Vagina (tissue), 2 donors: Measurements from ENCODE around the gene CD63. TPM values are rescaled to one million over a fixed set of nuclear protein-coding genes. Genes with fewer than 3 reads are reported as not detected.

Experiments
- DNase-seq, 2 donors: peaks; one replicate each; pipeline ENCODE4 v3.0.0-alpha.2; 2017; ENCODE audit errors: extremely low spot score in 2 of 2
- H3K27ac ChIP-seq: fragments of 200-600 bp; sonication (generic); one replicate; pipeline ENCODE4 v1.5.1; 2019
- H3K27me3 ChIP-seq: fragments of 200-600 bp; sonication (generic); one replicate; pipeline ENCODE4 v1.5.1; 2019
- H3K36me3 ChIP-seq, 2 donors: fragments of 200-600 bp; sonication (generic); one replicate each; pipeline ENCODE4 v1.5.1; 2017 to 2019
- H3K4me1 ChIP-seq: fragments of 200-600 bp; sonication (generic); one replicate; pipeline ENCODE4 v1.5.1; 2019
- H3K4me3 ChIP-seq, 2 donors: fragments of 200-600 bp; sonication (generic); 1 replicate in 1 of 2; 2 replicates in 1 of 2; pipeline ENCODE4 v1.5.1; 2016 to 2019
- H3K9me3 ChIP-seq: fragments of 200-600 bp; sonication (generic); one replicate; pipeline ENCODE4 v1.5.1; 2019
- CTCF ChIP-seq, 3 experiments: fragments of 450-650 bp in 2 of 3; fragments of 200-600 bp in 1 of 3; sonication (generic) in 1 of 3; IDR thresholded peaks; one replicate each; pipeline ENCODE4 v1.5.1; 2017 to 2019; ENCODE audit warnings: antibody characterized with exemption in 3 of 3, mild to moderate bottlenecking in 2 of 3, moderate library complexity in 2 of 3
- POLR2A ChIP-seq, 2 donors: fragments of 450-650 bp; IDR thresholded peaks; one replicate each; pipeline ENCODE4 v1.6.1; 2017; ENCODE audit warnings: antibody characterized with exemption in 2 of 2, mild to moderate bottlenecking in 2 of 2, moderate library complexity in 2 of 2
- POLR2AphosphoS5 ChIP-seq, 2 donors: sonication (generic); formaldehyde crosslinking; IDR thresholded peaks; one replicate each; pipeline ENCODE4 v1.9.0; 2017; ENCODE audit warnings: antibody characterized with exemption in 2 of 2, mild to moderate bottlenecking in 2 of 2, low read depth in 1 of 2; ENCODE audit not compliant: insufficient read depth in 1 of 2
- intact Hi-C: fragments of 100-400 bp; cut with DNase I; formaldehyde crosslinking; loops from one replicate; pipeline ENCODE4 v1.15.1; 2023
- total RNA-seq: library from RNA; depleted of rRNA; stranded (reverse); fragments of >200 nt; gene quantifications from one replicate; pipeline ENCODE4 v1.2.3, GENCODE V29; 2016

Gene CD63
- total RNA-seq, 1 donor from 2014 or later: 568 TPM

GRCh38 chr12:55698241-55698955, 30.4 kb downstream of the CD63 start:
- Histone ChIP-seq H3K9me3 (no peaks in the 10 kb centered on the region), H3K27me3 (no peaks in the 10 kb centered on the region), H3K4me3 (no peak overlapping the region), H3K27ac (no peak overlapping the region), H3K36me3 (no peaks in the 10 kb centered on the region), H3K4me1 (peaks cover 4% of the 10 kb centered on the region)
- no peak for TF ChIP-seq POLR2AphosphoS5 (IDR thresholded peaks at IDR 0.05; ENCODE audit: insufficient read depth in 1 of 2, low read depth in 1 of 2)
- TF ChIP-seq POLR2A (IDR thresholded peaks at IDR 0.05): no peak
- TF ChIP-seq CTCF (IDR thresholded peaks at IDR 0.05): no peak
- intact Hi-C loops: no loop called here
- no peak for DNase-seq

GRCh38 chr12:55697686-55698085, 31.1 kb downstream of the CD63 start:
- intact Hi-C loops: no loop called here
- no peak for DNase-seq
- no peak overlapping the region for H3K27ac ChIP-seq
- TF ChIP-seq CTCF (IDR thresholded peaks at IDR 0.05) (no peak), POLR2A (IDR thresholded peaks at IDR 0.05) (no peak), POLR2AphosphoS5 (IDR thresholded peaks at IDR 0.05; ENCODE audit: insufficient read depth in 1 of 2, low read depth in 1 of 2) (no peak)
- H3K9me3 ChIP-seq: no peaks in the 10 kb centered on the region
- no peak overlapping the region for H3K4me3 ChIP-seq
- H3K27me3 ChIP-seq: no peaks in the 10 kb centered on the region
- no peaks in the 10 kb centered on the region for H3K36me3 ChIP-seq
- peaks cover 4% of the 10 kb centered on the region for H3K4me1 ChIP-seq

- H3K36me3 ChIP-seq: no peaks in the 10 kb centered on the region
- intact Hi-C loops: no loop called here
- TF ChIP-seq POLR2A (IDR thresholded peaks at IDR 0.05): no peak
- TF ChIP-seq POLR2AphosphoS5 (IDR thresholded peaks at IDR 0.05; ENCODE audit: insufficient read depth in 1 of 2, low read depth in 1 of 2): no peak
- TF ChIP-seq CTCF (IDR thresholded peaks at IDR 0.05): no peak
- no peaks in the 10 kb centered on the region for H3K27me3 ChIP-seq
- H3K27ac ChIP-seq: no peak overlapping the region
- no peak for DNase-seq
- H3K4me1 ChIP-seq: peaks cover 4% of the 10 kb centered on the region
- no peak overlapping the region for H3K4me3 ChIP-seq
- H3K9me3 ChIP-seq: no peaks in the 10 kb centered on the region
These were observed 31.9 kb downstream of the CD63 start for GRCh38 chr12:55696796-55697462.

- H3K36me3 ChIP-seq: no peaks in the 10 kb centered on the region
- intact Hi-C loops: no loop called here
- H3K9me3 ChIP-seq: no peaks in the 10 kb centered on the region
- H3K4me3 ChIP-seq: no peak overlapping the region
- H3K4me1 ChIP-seq: peaks cover 4% of the 10 kb centered on the region
- DNase-seq: no peak
- no peak overlapping the region for H3K27ac ChIP-seq
- TF ChIP-seq POLR2A (IDR thresholded peaks at IDR 0.05): no peak
- no peak for TF ChIP-seq CTCF (IDR thresholded peaks at IDR 0.05)
- no peaks in the 10 kb centered on the region for H3K27me3 ChIP-seq
These were observed 32.7 kb downstream of the CD63 start for GRCh38 chr12:55696141-55696540.

- TF ChIP-seq POLR2AphosphoS5 (IDR thresholded peaks at IDR 0.05; ENCODE audit: insufficient read depth in 1 of 2, low read depth in 1 of 2): no peak
- TF ChIP-seq CTCF (IDR thresholded peaks at IDR 0.05): no peak
- no peak for TF ChIP-seq POLR2A (IDR thresholded peaks at IDR 0.05)
- no peak overlapping the region for H3K4me3 ChIP-seq
- no peaks in the 10 kb centered on the region for H3K27me3 ChIP-seq
- no peak for DNase-seq
- H3K27ac ChIP-seq: no peak overlapping the region
- H3K9me3 ChIP-seq: no peaks in the 10 kb centered on the region
- H3K36me3 ChIP-seq: no peaks in the 10 kb centered on the region
- H3K4me1 ChIP-seq: peaks cover 4% of the 10 kb centered on the region
- intact Hi-C loops: no loop called here
These were observed 33.5 kb downstream of the CD63 start for GRCh38 chr12:55695349-55695748.
